DOHH2 (cell line): ENCODE results near the gene RTF2.

Source experiments
- H3F3A ChIP-seq: fragments of 200-600 bp; sonication (generic), shearing (Covaris generic); 2 replicates; pipeline ENCODE4 v1.6.0; 2016; ENCODE audit warnings: antibody characterized with exemption, mild to moderate bottlenecking; ENCODE audit not compliant: control insufficient read depth, insufficient read depth
- H3K27ac ChIP-seq: fragments of 200-600 bp; sonication (generic); 2 replicates; pipeline ENCODE4 v1.5.1; 2014; ENCODE audit warnings: low read depth, mild to moderate bottlenecking, low read length, moderate library complexity
- H3K27me3 ChIP-seq: fragments of 200-600 bp; sonication (generic); 2 replicates; pipeline ENCODE4 v1.6.1; 2014; ENCODE audit warnings: mild to moderate bottlenecking, low read length, mixed read lengths; ENCODE audit not compliant: control insufficient read depth
- H3K36me3 ChIP-seq: fragments of 200-600 bp; sonication (generic); 2 replicates; pipeline ENCODE4 v1.6.1; 2014; ENCODE audit warnings: mild to moderate bottlenecking, low read length, moderate library complexity, mixed read lengths; ENCODE audit not compliant: control insufficient read depth
- H3K4me1 ChIP-seq: fragments of 200-600 bp; sonication (generic); 2 replicates; pipeline ENCODE4 v1.6.1; 2014; ENCODE audit warnings: mild to moderate bottlenecking, low read length, mixed read lengths; ENCODE audit not compliant: control insufficient read depth
- H3K4me2 ChIP-seq: fragments of 200-600 bp; sonication (generic); 2 replicates; pipeline ENCODE4 v1.6.0; 2014; ENCODE audit warnings: mild to moderate bottlenecking, low read length, moderate library complexity
- H3K4me3 ChIP-seq: fragments of 200-600 bp; sonication (generic); 2 replicates; pipeline ENCODE4 v1.5.1; 2014; ENCODE audit warnings: mild to moderate bottlenecking, low read length, mixed read lengths
- H3K79me2 ChIP-seq: fragments of 200-600 bp; sonication (generic); 2 replicates; pipeline ENCODE4 v1.6.1; 2014; ENCODE audit warnings: mild to moderate bottlenecking, low read length, mixed read lengths; ENCODE audit not compliant: control insufficient read depth
- H3K9me2 ChIP-seq: fragments of 200-600 bp; sonication (generic); replicated peaks from 2 replicates; pipeline ENCODE4 v1.6.1; 2014; ENCODE audit warnings: mild to moderate bottlenecking, low read length, mixed read lengths; ENCODE audit not compliant: control insufficient read depth
- H3K9me3 ChIP-seq: fragments of 200-600 bp; sonication (generic); 2 replicates; pipeline ENCODE4 v1.6.1; 2014; ENCODE audit warnings: antibody characterized with exemption, low read length, mixed read lengths; ENCODE audit not compliant: control insufficient read depth, insufficient read depth
- H4K20me1 ChIP-seq: fragments of 200-600 bp; sonication (generic); 2 replicates; pipeline ENCODE4 v1.6.0; 2014; ENCODE audit warnings: low read depth, mild to moderate bottlenecking, antibody characterized with exemption, low read length, moderate library complexity; ENCODE audit not compliant: control insufficient read depth, insufficient read depth
- CTCF ChIP-seq: fragments of 200-600 bp; sonication (generic); IDR thresholded peaks from one replicate; pipeline ENCODE4 v1.5.1; 2014; ENCODE audit warnings: antibody characterized with exemption, mild to moderate bottlenecking, low read depth, low read length; ENCODE audit not compliant: poor library complexity, severe bottlenecking
- EZH2phosphoT487 ChIP-seq: fragments of 200-600 bp; sonication (generic); IDR thresholded peaks from 2 replicates; pipeline ENCODE4 v1.6.1; 2017; ENCODE audit warnings: borderline replicate concordance, mild to moderate bottlenecking, antibody characterized with exemption, low read length, moderate library complexity, mixed read lengths

Gene RTF2

GRCh38 chr20:56433880-56434255 is 34.6 kb upstream of the RTF2 start:
- no peaks in the 10 kb centered on the region for H3K79me2 ChIP-seq
- H3K27me3 ChIP-seq = no peaks in the 10 kb centered on the region
- H3K4me2 ChIP-seq = no peak overlapping the region
- H4K20me1 ChIP-seq = no peaks in the 10 kb centered on the region
- no peak overlapping the region for H3K4me3 ChIP-seq
- TF ChIP-seq EZH2phosphoT487 (no peak), CTCF (no peak)
- H3K9me2 ChIP-seq = no peaks in the 10 kb centered on the region
- 0 out of 2 replicates have a peak, but pooled peaks cover 3% of the 10 kb centered on the region for H3F3A ChIP-seq
- no peak overlapping the region for H3K27ac ChIP-seq
- peaks cover 16% of the 10 kb centered on the region for H3K4me1 ChIP-seq
- H3K9me3 ChIP-seq = no peaks in the 10 kb centered on the region
- no peaks in the 10 kb centered on the region for H3K36me3 ChIP-seq

- Histone ChIP-seq H3K36me3 (no peaks in the 10 kb centered on the region), H3K4me2 (no peak overlapping the region), H3K27ac (no peak overlapping the region), H3K27me3 (no peaks in the 10 kb centered on the region), H4K20me1 (no peaks in the 10 kb centered on the region), H3K79me2 (no peaks in the 10 kb centered on the region), H3K9me3 (no peaks in the 10 kb centered on the region), H3K4me1 (no peaks in the 10 kb centered on the region; the same call in 1 of the 2 replicates), H3F3A (0 out of 2 replicates have a peak, but pooled peaks cover 3% of the 10 kb centered on the region), H3K9me2 (no peaks in the 10 kb centered on the region), H3K4me3 (no peak overlapping the region)
- no peak for TF ChIP-seq EZH2phosphoT487
- no peak for TF ChIP-seq CTCF
Observed at GRCh38 chr20:56437196-56437960, 31.0 kb upstream of the RTF2 start.

GRCh38 chr20:56438284-56438683 is 30.1 kb upstream of the RTF2 start:
- Histone ChIP-seq H3K4me3 (no peak overlapping the region), H3K4me1 (no peaks in the 10 kb centered on the region; the same call in 1 of the 2 replicates), H3K27ac (no peak overlapping the region), H3F3A (0 out of 2 replicates have a peak, but pooled peaks cover 3% of the 10 kb centered on the region), H3K27me3 (no peaks in the 10 kb centered on the region), H3K9me2 (no peaks in the 10 kb centered on the region), H3K9me3 (no peaks in the 10 kb centered on the region), H3K4me2 (no peak overlapping the region), H3K36me3 (no peaks in the 10 kb centered on the region), H3K79me2 (no peaks in the 10 kb centered on the region), H4K20me1 (no peaks in the 10 kb centered on the region)
- no peak for TF ChIP-seq EZH2phosphoT487

GRCh38 chr20:56439771-56440291 is 28.6 kb upstream of the RTF2 start:
- Histone ChIP-seq H3K27me3 (no peaks in the 10 kb centered on the region), H3F3A (0 out of 2 replicates have a peak, but pooled peaks cover 2% of the 10 kb centered on the region), H3K79me2 (no peaks in the 10 kb centered on the region), H3K4me3 (no peak overlapping the region), H3K9me3 (no peaks in the 10 kb centered on the region), H4K20me1 (no peaks in the 10 kb centered on the region), H3K4me2 (no peak overlapping the region), H3K9me2 (no peaks in the 10 kb centered on the region), H3K27ac (no peak overlapping the region), H3K4me1 (no peaks in the 10 kb centered on the region; the same call in 1 of the 2 replicates), H3K36me3 (no peaks in the 10 kb centered on the region)
- TF ChIP-seq CTCF (no peak), EZH2phosphoT487 (no peak)
